Astrocyte (in vitro differentiated cells and primary cell): Measurements from ENCODE around the gene TDP1.

ENCODE experiments used
- EZH2 ChIP-seq: IDR thresholded peaks from 2 replicates; pipeline ENCODE4 v1.6.1; 2012; ENCODE audit warnings: mild to moderate bottlenecking, low read length, inconsistent platforms; ENCODE audit not compliant: insufficient read depth
- TF ChIP-seq, protein P1 (sequence below): IDR thresholded peaks from 2 replicates; pipeline ENCODE4 v1.5.1; 2011; ENCODE audit warnings: low read depth, mild to moderate bottlenecking, inconsistent platforms, low read length, moderate library complexity; ENCODE audit not compliant: insufficient read depth

DNA sequence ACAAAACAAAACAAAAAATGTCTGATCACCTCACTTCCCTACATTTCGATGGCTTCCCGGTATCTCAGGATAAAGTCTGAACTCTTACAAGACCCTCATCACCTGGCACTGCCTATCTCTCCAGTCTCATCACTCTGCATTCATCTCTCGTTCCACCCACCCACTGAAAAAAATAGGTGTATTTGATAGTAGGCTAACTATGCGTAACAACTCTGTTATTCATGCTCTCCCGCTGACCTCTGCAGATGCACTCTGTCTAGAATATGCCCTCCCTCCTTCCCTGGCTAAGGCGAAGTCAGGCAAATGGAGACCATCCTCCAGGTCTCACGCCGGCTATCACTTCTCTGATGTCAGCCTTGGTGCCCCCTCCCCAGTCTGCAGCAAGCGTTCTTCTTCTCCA, 46.1 kb upstream of the TDP1 start:
- TF ChIP-seq, protein P1, sequence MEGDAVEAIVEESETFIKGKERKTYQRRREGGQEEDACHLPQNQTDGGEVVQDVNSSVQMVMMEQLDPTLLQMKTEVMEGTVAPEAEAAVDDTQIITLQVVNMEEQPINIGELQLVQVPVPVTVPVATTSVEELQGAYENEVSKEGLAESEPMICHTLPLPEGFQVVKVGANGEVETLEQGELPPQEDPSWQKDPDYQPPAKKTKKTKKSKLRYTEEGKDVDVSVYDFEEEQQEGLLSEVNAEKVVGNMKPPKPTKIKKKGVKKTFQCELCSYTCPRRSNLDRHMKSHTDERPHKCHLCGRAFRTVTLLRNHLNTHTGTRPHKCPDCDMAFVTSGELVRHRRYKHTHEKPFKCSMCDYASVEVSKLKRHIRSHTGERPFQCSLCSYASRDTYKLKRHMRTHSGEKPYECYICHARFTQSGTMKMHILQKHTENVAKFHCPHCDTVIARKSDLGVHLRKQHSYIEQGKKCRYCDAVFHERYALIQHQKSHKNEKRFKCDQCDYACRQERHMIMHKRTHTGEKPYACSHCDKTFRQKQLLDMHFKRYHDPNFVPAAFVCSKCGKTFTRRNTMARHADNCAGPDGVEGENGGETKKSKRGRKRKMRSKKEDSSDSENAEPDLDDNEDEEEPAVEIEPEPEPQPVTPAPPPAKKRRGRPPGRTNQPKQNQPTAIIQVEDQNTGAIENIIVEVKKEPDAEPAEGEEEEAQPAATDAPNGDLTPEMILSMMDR: no peak
- TF ChIP-seq EZH2: no peak
